ENCODE measurements around the gene NEK3.
"Not testable (repeated sequence)": the region's sequence is repeated elsewhere in the genome, so short reads cannot be mapped to it uniquely, and the experiment has no call there.

DNA sequence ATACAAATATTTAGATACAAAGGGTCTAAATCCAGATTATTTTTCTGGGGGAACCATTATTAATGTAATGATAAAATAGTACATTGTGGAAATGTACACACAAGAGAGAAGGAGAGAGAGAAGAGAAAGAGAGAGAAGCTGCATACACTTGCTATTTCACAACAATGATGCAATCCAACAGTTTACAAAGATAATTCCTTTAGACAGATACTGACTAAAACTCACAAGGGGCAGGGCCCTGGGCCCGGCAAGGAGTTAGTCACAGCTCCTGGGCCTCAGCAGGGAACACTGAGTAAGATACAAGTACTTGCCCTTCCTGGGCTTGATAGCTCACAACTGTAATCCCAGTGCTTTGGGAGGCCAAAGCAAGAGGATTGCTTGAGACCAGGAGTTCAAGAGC lies 44.5 kb upstream of the NEK3 start:
- TF ChIP-seq, protein P1, sequence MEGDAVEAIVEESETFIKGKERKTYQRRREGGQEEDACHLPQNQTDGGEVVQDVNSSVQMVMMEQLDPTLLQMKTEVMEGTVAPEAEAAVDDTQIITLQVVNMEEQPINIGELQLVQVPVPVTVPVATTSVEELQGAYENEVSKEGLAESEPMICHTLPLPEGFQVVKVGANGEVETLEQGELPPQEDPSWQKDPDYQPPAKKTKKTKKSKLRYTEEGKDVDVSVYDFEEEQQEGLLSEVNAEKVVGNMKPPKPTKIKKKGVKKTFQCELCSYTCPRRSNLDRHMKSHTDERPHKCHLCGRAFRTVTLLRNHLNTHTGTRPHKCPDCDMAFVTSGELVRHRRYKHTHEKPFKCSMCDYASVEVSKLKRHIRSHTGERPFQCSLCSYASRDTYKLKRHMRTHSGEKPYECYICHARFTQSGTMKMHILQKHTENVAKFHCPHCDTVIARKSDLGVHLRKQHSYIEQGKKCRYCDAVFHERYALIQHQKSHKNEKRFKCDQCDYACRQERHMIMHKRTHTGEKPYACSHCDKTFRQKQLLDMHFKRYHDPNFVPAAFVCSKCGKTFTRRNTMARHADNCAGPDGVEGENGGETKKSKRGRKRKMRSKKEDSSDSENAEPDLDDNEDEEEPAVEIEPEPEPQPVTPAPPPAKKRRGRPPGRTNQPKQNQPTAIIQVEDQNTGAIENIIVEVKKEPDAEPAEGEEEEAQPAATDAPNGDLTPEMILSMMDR (conservative IDR thresholded peaks at IDR 0.05) = not testable (repeated sequence)
- not testable (repeated sequence) for TF ChIP-seq EZH2 (IDR thresholded peaks at IDR 0.05; ENCODE audit: low read depth)
